ENCODE measurements around the gene SGCD. TPM values are rescaled to one million over a fixed set of nuclear protein-coding genes. Genes with fewer than 3 reads are reported as not detected.

The SGCD gene
- total RNA-seq, 1 donor from 2014 or later: 8.8 TPM

- peaks cover 28% of the 10 kb centered on the region for H3K4me1 Mint-ChIP-seq (ENCODE audit: unreplicated experiment)
- H3K4me3 Mint-ChIP-seq: no peak overlapping the region
- no peaks in the 10 kb centered on the region for H3K36me3 Mint-ChIP-seq
- no peak for DNase-seq (ENCODE audit: extremely low spot score, unreplicated experiment)
- no peak overlapping the region for H3K27ac Mint-ChIP-seq
- H3K9me3 Mint-ChIP-seq: no peaks in the 10 kb centered on the region
- no peaks in the 10 kb centered on the region for H3K27me3 Mint-ChIP-seq
- TF ChIP-seq, protein P1, sequence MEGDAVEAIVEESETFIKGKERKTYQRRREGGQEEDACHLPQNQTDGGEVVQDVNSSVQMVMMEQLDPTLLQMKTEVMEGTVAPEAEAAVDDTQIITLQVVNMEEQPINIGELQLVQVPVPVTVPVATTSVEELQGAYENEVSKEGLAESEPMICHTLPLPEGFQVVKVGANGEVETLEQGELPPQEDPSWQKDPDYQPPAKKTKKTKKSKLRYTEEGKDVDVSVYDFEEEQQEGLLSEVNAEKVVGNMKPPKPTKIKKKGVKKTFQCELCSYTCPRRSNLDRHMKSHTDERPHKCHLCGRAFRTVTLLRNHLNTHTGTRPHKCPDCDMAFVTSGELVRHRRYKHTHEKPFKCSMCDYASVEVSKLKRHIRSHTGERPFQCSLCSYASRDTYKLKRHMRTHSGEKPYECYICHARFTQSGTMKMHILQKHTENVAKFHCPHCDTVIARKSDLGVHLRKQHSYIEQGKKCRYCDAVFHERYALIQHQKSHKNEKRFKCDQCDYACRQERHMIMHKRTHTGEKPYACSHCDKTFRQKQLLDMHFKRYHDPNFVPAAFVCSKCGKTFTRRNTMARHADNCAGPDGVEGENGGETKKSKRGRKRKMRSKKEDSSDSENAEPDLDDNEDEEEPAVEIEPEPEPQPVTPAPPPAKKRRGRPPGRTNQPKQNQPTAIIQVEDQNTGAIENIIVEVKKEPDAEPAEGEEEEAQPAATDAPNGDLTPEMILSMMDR (conservative IDR thresholded peaks at IDR 0.05): no peak
These were observed 58.5 kb downstream of the SGCD start for GRCh38 chr5:156385416-156385815.

DNA sequence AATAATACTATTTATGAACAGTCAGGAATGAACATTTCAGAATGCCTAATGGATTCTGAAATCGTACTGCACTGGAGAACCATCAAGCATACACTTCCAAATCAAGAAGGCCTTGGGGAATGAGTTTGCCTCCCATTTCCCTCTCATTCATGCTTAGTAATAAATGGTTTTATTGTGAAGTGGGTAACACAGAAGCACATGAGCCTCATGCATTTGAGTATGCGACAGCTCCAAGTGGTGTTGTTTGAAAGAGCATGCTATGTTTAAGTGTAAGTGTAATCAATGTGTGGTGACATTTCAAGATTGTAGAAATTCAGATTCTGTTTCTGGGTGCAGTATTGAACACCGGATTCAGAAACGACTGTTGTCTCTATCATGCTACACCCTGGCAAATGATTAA, 60.0 kb downstream of the SGCD start:
- H3K27ac Mint-ChIP-seq: no peak overlapping the region
- DNase-seq (ENCODE audit: extremely low spot score, unreplicated experiment): no peak
- H3K27me3 Mint-ChIP-seq: no peaks in the 10 kb centered on the region
- no peaks in the 10 kb centered on the region for H3K36me3 Mint-ChIP-seq
- H3K4me3 Mint-ChIP-seq: no peak overlapping the region
- peaks cover 28% of the 10 kb centered on the region for H3K4me1 Mint-ChIP-seq (ENCODE audit: unreplicated experiment)
- no peaks in the 10 kb centered on the region for H3K9me3 Mint-ChIP-seq
- TF ChIP-seq, protein P1 (conservative IDR thresholded peaks at IDR 0.05): no peak

- TF ChIP-seq, protein P1 (conservative IDR thresholded peaks at IDR 0.05): no peak
- Mint-ChIP-seq H3K27me3 (no peaks in the 10 kb centered on the region), H3K9me3 (no peaks in the 10 kb centered on the region), H3K4me1 (ENCODE audit: unreplicated experiment) (peaks cover 28% of the 10 kb centered on the region), H3K36me3 (no peaks in the 10 kb centered on the region), H3K4me3 (no peak overlapping the region), H3K27ac (no peak overlapping the region)
- DNase-seq (ENCODE audit: extremely low spot score, unreplicated experiment): no peak
These were observed 60.4 kb downstream of the SGCD start for GRCh38 chr5:156387391-156387790.

DNA sequence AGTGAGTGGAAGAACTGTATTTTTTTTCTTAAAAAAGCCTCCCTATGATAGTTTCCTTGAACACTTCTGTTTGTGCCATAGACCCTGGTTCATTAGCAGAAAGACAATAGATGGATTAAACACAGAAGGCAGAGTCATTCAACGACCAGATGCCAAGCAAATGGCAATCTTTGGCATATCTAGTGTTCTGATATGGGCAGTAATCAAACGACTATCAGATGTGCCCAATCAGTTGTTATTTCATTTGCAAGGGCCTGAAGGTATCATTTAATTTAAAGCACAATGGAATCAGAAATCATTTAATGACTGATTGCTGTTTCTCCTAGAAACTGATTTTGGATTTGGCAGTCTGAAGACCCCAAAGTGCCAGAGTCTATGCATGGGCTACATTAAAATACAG, 61.3 kb downstream of the SGCD start:
- Mint-ChIP-seq H3K36me3 (no peaks in the 10 kb centered on the region), H3K27me3 (no peaks in the 10 kb centered on the region), H3K9me3 (no peaks in the 10 kb centered on the region), H3K27ac (no peak overlapping the region), H3K4me1 (ENCODE audit: unreplicated experiment) (peaks cover 28% of the 10 kb centered on the region), H3K4me3 (no peak overlapping the region)
- TF ChIP-seq, protein P1 (conservative IDR thresholded peaks at IDR 0.05): no peak
- DNase-seq (ENCODE audit: extremely low spot score, unreplicated experiment): no peak

DNA sequence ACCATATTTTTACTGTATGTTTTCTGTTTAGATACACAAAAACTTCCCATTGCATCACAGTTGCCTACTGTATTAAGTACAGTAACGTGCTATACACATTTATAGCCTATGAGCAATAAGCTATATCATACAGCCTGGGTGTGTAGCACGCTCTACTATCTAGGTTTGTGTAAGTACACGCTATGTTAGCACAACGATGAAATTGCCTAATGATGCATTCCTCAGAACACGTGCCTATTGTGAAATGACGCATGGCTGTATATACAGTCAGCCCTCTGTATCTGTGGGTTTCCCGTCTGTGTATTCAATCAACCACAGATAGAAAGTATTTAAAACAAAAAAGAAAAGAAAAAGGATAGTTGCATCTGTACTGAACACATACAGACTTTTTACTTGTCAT, 64.2 kb downstream of the SGCD start:
- Mint-ChIP-seq H3K27ac (no peak overlapping the region), H3K4me1 (ENCODE audit: unreplicated experiment) (peaks cover 34% of the 10 kb centered on the region), H3K4me3 (no peak overlapping the region), H3K9me3 (no peaks in the 10 kb centered on the region), H3K36me3 (no peaks in the 10 kb centered on the region), H3K27me3 (no peaks in the 10 kb centered on the region)
- TF ChIP-seq, protein P1 (conservative IDR thresholded peaks at IDR 0.05): no peak
- DNase-seq (ENCODE audit: extremely low spot score, unreplicated experiment): no peak

- no peak overlapping the region for H3K4me3 Mint-ChIP-seq
These were observed 67.0 kb downstream of the SGCD start for GRCh38 chr5:156393980-156394379.

More at GRCh38 chr5:156393980-156394379, 67.0 kb downstream of the SGCD start:
- H3K9me3 Mint-ChIP-seq: peaks cover 6% of the 10 kb centered on the region
- no peaks in the 10 kb centered on the region for H3K27me3 Mint-ChIP-seq
- TF ChIP-seq, protein P1 (conservative IDR thresholded peaks at IDR 0.05): no peak
- DNase-seq (ENCODE audit: extremely low spot score, unreplicated experiment): no peak
- H3K4me1 Mint-ChIP-seq (ENCODE audit: unreplicated experiment): peaks cover 16% of the 10 kb centered on the region
- H3K36me3 Mint-ChIP-seq: no peaks in the 10 kb centered on the region
- H3K27ac Mint-ChIP-seq: no peak overlapping the region

Measured in type B pancreatic cell (in vitro differentiated cells).